ENCODE results near the gene NR2F1-AS1.
"Not testable (repeated sequence)": the region's sequence is repeated elsewhere in the genome, so short reads cannot be mapped to it uniquely, and the experiment has no call there.

Gene NR2F1-AS1

GRCh38 chr5:93557021-93557604, 23.9 kb downstream of the NR2F1-AS1 start:
- DNase-seq (ENCODE audit: insufficient read length, low spot score) (no peak), FAIRE-seq (no peak)

DNA sequence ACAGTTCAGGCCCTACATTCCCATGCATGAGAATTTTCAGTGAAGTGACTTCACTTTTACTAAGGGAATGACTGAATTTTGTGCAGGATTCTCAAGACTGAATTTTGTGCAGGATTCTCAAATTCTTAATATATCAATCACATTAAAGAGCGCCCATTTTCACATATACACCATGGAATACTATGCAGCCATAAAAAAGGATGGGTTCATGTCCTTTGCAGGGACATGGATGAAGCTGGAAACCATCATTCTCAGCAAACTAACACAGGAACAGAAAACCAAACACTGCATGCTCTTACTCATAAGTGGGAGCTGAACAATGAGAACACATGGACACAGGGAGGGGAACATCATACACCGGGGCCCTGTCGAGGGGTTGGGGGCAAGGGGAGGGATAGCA, 31.4 kb downstream of the NR2F1-AS1 start:
- not testable (repeated sequence) for DNase-seq (ENCODE audit: insufficient read length, low spot score); FAIRE-seq

- FAIRE-seq = no peak
- no peak for DNase-seq (ENCODE audit: insufficient read length, low spot score)
Measured at GRCh38 chr5:93545872-93546271, 35.1 kb downstream of the NR2F1-AS1 start.

DNA sequence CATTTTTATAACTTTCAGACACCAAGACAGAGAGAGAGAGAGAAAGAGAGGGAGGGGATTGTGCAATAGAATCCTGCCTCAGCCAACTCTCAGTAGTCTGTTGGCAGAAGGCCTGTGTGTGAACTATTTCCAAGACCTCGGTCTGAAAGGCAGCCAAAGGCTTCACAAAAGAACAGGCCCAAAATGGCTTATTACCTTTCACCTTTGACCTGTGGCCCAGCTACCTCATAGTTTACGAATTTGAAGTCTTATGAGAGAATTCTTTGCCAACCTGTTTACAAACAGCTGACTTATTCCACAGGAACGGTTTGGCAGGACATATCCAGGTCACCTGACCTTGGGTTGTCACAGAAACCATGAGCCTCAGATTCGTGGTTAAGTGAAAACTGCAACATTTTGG, 48.6 kb downstream of the NR2F1-AS1 start:
- DNase-seq (ENCODE audit: insufficient read length, low spot score) (peak; percentile 10), FAIRE-seq (no peak)

DNA sequence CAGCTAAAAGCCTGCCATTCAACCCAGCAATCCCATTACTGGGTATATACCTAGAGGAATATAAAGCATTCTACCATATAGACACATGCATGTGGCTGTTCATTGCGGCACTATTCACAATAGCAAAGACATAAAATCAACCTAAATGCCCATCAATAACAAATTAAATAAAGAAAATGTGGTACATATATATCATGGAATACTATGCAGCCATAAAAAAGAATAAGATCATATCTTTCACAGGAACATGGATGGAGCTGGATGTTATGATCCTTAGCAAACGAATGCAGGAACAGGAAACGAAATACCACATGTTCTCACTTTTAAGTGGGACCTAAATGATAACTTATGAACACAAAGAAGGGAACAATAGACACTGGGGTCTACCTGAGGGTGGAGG, 59.2 kb downstream of the NR2F1-AS1 start:
- DNase-seq (ENCODE audit: insufficient read length, low spot score); FAIRE-seq: not testable (repeated sequence)

DNA sequence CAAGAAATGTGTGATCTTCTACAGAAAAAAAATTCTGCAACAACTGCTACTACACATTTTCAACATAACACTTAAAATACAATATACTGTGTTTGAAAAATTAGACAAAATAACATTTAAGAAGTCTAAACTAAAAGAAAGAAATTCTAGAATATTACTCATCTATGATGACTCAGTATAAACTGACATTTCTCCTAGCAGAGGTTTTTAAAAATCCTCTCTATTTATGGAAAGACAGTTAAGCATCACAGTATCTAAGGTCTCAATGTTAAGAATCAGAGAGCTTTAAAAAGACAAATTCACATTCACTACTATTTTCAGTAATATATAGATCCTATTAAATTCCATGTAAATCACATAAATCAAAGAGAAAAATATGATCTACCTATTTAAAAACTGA, 61.3 kb downstream of the NR2F1-AS1 start:
- FAIRE-seq = no peak

DNA sequence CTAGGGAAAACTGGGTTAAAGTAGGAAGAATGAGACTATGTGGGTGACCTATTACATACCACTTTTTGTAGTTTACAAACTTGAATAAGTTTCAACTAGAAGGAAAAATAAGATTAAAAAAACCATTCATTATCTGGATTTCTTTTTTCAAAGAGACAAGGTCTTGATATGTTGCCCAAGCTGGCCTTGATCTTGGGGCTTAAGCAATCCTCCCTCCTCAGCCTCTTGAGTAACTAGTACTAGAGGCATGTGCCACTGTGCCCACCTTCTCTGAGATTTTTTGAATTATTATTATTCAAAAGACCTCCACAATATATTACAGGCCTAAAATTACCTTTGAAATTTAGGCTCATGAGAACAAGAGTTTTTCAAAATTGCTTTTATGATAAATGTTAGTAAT, 63.2 kb downstream of the NR2F1-AS1 start:
- DNase-seq (ENCODE audit: insufficient read length, low spot score) (no peak), FAIRE-seq (no peak)

More for the DNA sequence above, 61.3 kb downstream of the NR2F1-AS1 start:
- no peak for DNase-seq (ENCODE audit: insufficient read length, low spot score)

DNA sequence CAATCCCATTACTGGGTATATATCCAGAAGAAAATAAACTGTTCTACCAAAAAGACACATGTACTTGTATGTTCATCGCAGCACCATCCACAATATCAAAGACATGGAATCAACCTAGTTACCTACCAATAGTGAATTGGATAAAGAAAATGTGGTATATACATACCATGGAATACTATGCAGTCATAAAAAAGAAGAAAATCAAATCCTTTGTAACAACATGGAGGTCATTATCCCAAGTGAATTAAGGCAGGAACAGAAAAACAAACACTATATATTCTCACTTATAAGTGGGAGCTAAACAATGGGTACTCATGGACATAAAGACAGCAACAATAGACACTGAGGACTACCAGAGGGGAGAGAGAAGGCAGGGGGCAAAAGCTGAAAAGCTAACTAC, 67.7 kb downstream of the NR2F1-AS1 start:
- FAIRE-seq (no peak), DNase-seq (ENCODE audit: insufficient read length, low spot score) (no peak)

GRCh38 chr5:93512799-93513198, 68.2 kb downstream of the NR2F1-AS1 start:
- DNase-seq (ENCODE audit: insufficient read length, low spot score) (no peak), FAIRE-seq (peak; percentile 54)

GRCh38 chr5:93511445-93511844, 69.6 kb downstream of the NR2F1-AS1 start:
- no peak for DNase-seq (ENCODE audit: insufficient read length, low spot score)
- FAIRE-seq = peak; percentile 85

DNA sequence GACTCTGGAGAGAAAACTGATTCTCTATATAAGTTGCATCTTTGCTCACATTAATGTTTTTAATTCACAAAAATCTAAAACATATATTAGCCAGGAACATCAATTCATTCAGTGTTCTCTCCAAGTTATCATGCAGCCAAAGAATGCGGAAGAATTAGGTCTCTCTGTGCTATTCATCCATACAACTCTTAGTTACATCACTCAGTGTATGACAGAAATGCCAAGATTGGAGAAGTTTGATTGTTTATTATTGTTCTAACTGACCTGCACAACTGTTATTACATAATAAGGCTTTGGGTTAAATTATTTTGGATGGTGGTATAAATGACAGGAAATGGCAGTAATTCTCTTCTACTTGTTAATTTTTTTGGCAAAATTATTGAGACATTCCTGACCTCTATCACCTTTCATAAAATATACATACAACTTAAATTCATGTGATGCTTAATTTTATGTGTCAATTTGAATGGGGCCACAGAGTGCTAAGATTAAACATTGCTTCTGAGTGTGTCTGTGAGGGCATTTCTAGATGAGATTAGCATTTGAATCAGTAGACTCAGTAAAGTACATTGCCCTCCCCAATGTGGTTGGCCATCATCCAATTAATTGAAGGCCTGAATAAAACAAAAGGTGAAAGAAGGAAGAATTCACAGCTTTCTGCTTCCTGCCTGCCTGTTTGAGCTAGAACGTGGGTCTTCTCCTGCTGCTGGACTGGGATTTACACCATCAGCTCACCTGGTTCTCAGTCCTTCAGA, 70.2 kb downstream of the NR2F1-AS1 start:
- no peak for DNase-seq (ENCODE audit: insufficient read length, low spot score)
- FAIRE-seq = no peak

DNA sequence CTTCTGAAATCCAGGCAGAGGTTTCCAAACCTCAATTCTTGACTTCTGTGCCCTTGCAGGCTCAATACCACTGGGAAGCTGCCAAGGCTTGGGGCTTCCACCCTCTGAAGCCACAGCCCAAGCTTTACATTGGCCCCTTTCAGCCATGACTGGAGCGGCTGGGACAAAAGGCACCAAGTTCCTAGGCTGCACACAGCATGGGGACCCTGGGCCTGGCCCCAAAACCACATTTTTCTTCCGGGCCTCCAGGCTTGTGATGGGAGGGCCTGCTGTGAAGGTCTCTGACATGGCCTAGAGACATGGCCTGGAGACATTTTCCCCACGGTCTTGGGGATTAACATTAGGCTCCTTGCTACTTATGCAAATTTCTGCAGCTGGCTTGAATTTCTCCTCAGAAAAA, 75.5 kb downstream of the NR2F1-AS1 start:
- FAIRE-seq; DNase-seq (ENCODE audit: insufficient read length, low spot score): not testable (repeated sequence)

- DNase-seq (ENCODE audit: insufficient read length, low spot score) = peak; percentile 61
- FAIRE-seq = peak; percentile 77
Measured at GRCh38 chr5:93503598-93504067, 77.4 kb downstream of the NR2F1-AS1 start.

- DNase-seq (ENCODE audit: insufficient read length, low spot score) (no peak), FAIRE-seq (no peak)
Measured at GRCh38 chr5:93497096-93497495, 83.9 kb downstream of the NR2F1-AS1 start.

DNA sequence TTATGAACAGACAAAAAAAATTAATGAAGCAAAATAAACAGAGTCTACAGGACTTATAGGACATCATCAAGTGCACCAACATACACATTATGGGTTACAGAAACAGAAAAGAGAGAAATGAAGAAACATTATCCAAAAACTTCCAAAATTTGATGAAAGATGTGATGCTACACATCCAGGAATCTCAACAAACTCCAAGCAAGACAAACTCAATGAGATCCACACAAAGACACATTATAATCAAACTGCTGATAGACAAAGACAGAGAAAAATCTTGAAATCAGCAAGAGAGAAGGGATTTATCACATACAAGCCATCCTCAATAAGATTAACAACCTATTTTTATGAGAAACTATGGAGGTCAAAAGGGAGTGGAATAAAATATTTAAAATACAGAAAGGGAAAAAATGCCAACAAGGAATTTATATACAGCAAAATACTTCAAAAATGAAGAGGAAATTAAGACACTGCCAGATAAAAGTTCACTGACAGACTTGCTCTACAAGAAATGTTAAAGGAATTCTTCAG, 101.0 kb downstream of the NR2F1-AS1 start:
- DNase-seq (ENCODE audit: insufficient read length, low spot score) (no peak), FAIRE-seq (no peak)

DNA sequence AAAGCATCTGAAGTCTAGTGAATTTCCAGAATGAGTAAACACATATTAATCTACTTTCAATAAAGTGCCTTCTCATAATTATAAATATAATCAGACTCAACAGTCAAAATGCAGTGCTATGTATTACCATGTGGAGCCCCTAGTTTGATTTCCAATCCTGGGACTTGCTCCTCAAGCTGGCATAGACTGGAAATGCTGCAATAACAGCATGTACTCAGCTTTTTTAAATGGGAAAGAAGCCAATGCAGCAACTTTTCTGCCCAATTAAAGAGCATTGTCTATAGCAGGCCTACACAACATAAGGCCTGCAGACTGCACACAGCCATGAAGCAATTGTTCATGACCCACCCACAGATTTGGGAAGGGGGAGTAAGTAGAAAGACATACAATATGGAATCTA, 103.2 kb downstream of the NR2F1-AS1 start:
- no peak for DNase-seq (ENCODE audit: insufficient read length, low spot score)
- FAIRE-seq = no peak

- DNase-seq (ENCODE audit: insufficient read length, low spot score) (no peak), FAIRE-seq (no peak)
Measured at GRCh38 chr5:93476251-93476742, 104.7 kb downstream of the NR2F1-AS1 start.

- no peak for FAIRE-seq
Measured at GRCh38 chr5:93462916-93463315, 118.1 kb downstream of the NR2F1-AS1 start.

DNA sequence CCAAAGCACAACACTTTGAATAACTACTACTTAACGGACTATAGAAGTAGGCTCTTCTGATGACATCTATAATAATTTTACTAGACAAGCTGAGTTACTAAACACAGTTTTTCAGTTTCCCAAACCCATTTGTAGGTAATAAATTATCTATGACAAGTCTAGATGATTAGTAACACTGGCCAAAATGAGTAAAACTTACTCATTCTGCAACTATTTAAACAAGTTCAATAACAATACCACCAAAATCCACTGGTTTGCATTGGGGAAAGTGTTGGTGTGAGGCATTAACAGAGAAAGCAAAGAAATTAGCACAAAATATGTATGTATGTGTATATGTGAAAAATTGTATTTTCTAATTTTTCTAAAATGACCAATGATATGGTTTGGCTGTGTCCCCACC, 119.3 kb downstream of the NR2F1-AS1 start:
- no peak for FAIRE-seq
- peak; percentile 9 for DNase-seq (ENCODE audit: insufficient read length, low spot score)

More at GRCh38 chr5:93462916-93463315, 118.1 kb downstream of the NR2F1-AS1 start:
- DNase-seq (ENCODE audit: insufficient read length, low spot score) = no peak

DNA sequence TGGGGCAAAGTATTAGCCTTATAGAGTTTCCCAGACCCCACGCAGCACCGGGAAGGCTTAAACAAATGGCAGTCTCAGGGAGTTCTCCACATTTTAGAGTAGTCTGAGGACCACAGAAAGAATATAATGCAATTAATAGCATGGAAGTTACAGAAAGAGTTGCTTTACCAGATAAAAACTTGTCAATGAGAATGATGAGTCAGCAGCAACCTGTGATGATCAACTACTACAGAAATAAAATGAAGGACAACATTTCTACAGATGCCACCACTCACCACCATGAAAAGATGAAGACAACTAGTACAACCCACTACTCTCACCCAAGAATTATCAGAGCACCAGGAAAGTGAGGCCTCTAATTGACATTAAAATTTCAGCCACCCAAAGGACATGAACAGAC, 120.7 kb downstream of the NR2F1-AS1 start:
- DNase-seq (ENCODE audit: insufficient read length, low spot score) (no peak), FAIRE-seq (no peak)

GRCh38 chr5:93456796-93457195, 124.2 kb downstream of the NR2F1-AS1 start:
- not testable (repeated sequence) for FAIRE-seq; DNase-seq (ENCODE audit: insufficient read length, low spot score)

DNA sequence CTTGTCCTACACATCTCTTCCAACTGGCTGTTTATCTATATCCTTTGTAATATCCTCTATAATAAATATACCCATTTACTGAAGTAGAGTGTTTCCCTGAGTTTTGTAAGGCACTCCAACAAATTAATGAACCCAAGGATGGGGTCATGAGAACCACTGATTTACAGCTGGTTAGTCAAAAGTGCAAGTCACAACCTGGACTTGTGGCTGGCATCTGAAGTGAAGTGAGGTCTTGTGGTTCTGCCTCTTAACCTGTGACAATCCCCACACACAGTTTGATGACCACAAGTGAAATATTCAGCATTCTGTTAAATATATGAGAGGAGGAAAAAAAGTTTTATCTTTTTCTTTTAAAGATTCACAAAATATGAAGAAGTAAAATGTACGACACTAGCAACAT, 126.1 kb downstream of the NR2F1-AS1 start:
- DNase-seq (ENCODE audit: insufficient read length, low spot score) = no peak
- no peak for FAIRE-seq
